ENCODE data around the gene GBF1.

Gene GBF1

GRCh38 chr10:102233997-102234396, 11.3 kb upstream of the GBF1 start:
- no peaks in the 10 kb centered on the region for H3K9me3 ChIP-seq (ENCODE audit: control insufficient read depth in 1 of 2, low read length in 2 of 2)
- H3K27me3 ChIP-seq (ENCODE audit: control insufficient read depth in 1 of 2, insufficient read depth in 2 of 2, low read length in 2 of 2): peaks cover 40 to 41% of the 10 kb centered on the region in 2 donors
- no peaks in the 10 kb centered on the region for H3K36me3 ChIP-seq (ENCODE audit: control insufficient read depth in 1 of 2, insufficient read depth in 2 of 2, low read length in 2 of 2)
- H3K27ac ChIP-seq (ENCODE audit: low read depth, low read length): no peak overlapping the region
- no peak overlapping the region for H3K4me3 ChIP-seq (ENCODE audit: low read depth in 1 of 2, low read length in 2 of 2)
- peaks cover 13% of the 10 kb centered on the region in 2 donors for H3K4me1 ChIP-seq (ENCODE audit: control insufficient read depth in 1 of 2, insufficient read depth in 2 of 2, low read length in 2 of 2)
- H3K9ac ChIP-seq (ENCODE audit: low read depth in 1 of 2, low read length in 2 of 2): no peak overlapping the region

- H3K9me3 ChIP-seq (ENCODE audit: control insufficient read depth in 1 of 2, low read length in 2 of 2): no peaks in the 10 kb centered on the region
- no peak overlapping the region for H3K4me3 ChIP-seq (ENCODE audit: low read depth in 1 of 2, low read length in 2 of 2)
- no peak overlapping the region for H3K27ac ChIP-seq (ENCODE audit: low read depth, low read length)
- no peaks in the 10 kb centered on the region for H3K36me3 ChIP-seq (ENCODE audit: control insufficient read depth in 1 of 2, insufficient read depth in 2 of 2, low read length in 2 of 2)
- no peak overlapping the region for H3K9ac ChIP-seq (ENCODE audit: low read depth in 1 of 2, low read length in 2 of 2)
- peaks cover 43 to 50% of the 10 kb centered on the region in 2 donors for H3K27me3 ChIP-seq (ENCODE audit: control insufficient read depth in 1 of 2, insufficient read depth in 2 of 2, low read length in 2 of 2)
- peaks cover 10 to 11% of the 10 kb centered on the region in 2 donors for H3K4me1 ChIP-seq (ENCODE audit: control insufficient read depth in 1 of 2, insufficient read depth in 2 of 2, low read length in 2 of 2)
Observed at GRCh38 chr10:102234888-102235597, 10.3 kb upstream of the GBF1 start.

- no peaks in the 10 kb centered on the region for H3K9me3 ChIP-seq (ENCODE audit: control insufficient read depth in 1 of 2, low read length in 2 of 2)
- peaks cover 7 to 8% of the 10 kb centered on the region in 2 donors for H3K4me1 ChIP-seq (ENCODE audit: control insufficient read depth in 1 of 2, insufficient read depth in 2 of 2, low read length in 2 of 2)
- no peak overlapping the region for H3K4me3 ChIP-seq (ENCODE audit: low read depth in 1 of 2, low read length in 2 of 2)
- H3K27me3 ChIP-seq (ENCODE audit: control insufficient read depth in 1 of 2, insufficient read depth in 2 of 2, low read length in 2 of 2): peaks cover 46 to 55% of the 10 kb centered on the region in 2 donors
- H3K36me3 ChIP-seq (ENCODE audit: control insufficient read depth in 1 of 2, insufficient read depth in 2 of 2, low read length in 2 of 2): no peaks in the 10 kb centered on the region
- no peak overlapping the region for H3K9ac ChIP-seq (ENCODE audit: low read depth in 1 of 2, low read length in 2 of 2)
- H3K27ac ChIP-seq (ENCODE audit: low read depth, low read length): no peak overlapping the region
Observed at GRCh38 chr10:102235598-102235920, 9.8 kb upstream of the GBF1 start.

- Histone ChIP-seq H3K4me3 (ENCODE audit: low read depth in 1 of 2, low read length in 2 of 2) (no peak overlapping the region), H3K9ac (ENCODE audit: low read depth in 1 of 2, low read length in 2 of 2) (no peak overlapping the region), H3K36me3 (ENCODE audit: control insufficient read depth in 1 of 2, insufficient read depth in 2 of 2, low read length in 2 of 2) (no peaks in the 10 kb centered on the region), H3K27ac (ENCODE audit: low read depth, low read length) (no peak overlapping the region), H3K4me1 (ENCODE audit: control insufficient read depth in 1 of 2, insufficient read depth in 2 of 2, low read length in 2 of 2) (peaks cover 7 to 12% of the 10 kb centered on the region in 2 donors), H3K27me3 (ENCODE audit: control insufficient read depth in 1 of 2, insufficient read depth in 2 of 2, low read length in 2 of 2) (peaks cover 48 to 57% of the 10 kb centered on the region in 2 donors), H3K9me3 (ENCODE audit: control insufficient read depth in 1 of 2, low read length in 2 of 2) (no peaks in the 10 kb centered on the region)
Observed at GRCh38 chr10:102236006-102236405, 9.3 kb upstream of the GBF1 start.

GRCh38 chr10:102237711-102238252, 7.5 kb upstream of the GBF1 start:
- peaks cover 47% of the 10 kb centered on the region in 2 donors for H3K27me3 ChIP-seq (ENCODE audit: control insufficient read depth in 1 of 2, insufficient read depth in 2 of 2, low read length in 2 of 2)
- no peak overlapping the region for H3K27ac ChIP-seq (ENCODE audit: low read depth, low read length)
- no peak overlapping the region for H3K9ac ChIP-seq (ENCODE audit: low read depth in 1 of 2, low read length in 2 of 2)
- no peak overlapping the region for H3K4me3 ChIP-seq (ENCODE audit: low read depth in 1 of 2, low read length in 2 of 2)
- H3K36me3 ChIP-seq (ENCODE audit: control insufficient read depth in 1 of 2, insufficient read depth in 2 of 2, low read length in 2 of 2): no peaks in the 10 kb centered on the region
- no peaks in the 10 kb centered on the region for H3K9me3 ChIP-seq (ENCODE audit: control insufficient read depth in 1 of 2, low read length in 2 of 2)
- peaks cover 6 to 17% of the 10 kb centered on the region in 2 donors for H3K4me1 ChIP-seq (ENCODE audit: control insufficient read depth in 1 of 2, insufficient read depth in 2 of 2, low read length in 2 of 2)

- peak overlapping the region; percentile 63 to 79 for H3K4me3 ChIP-seq (ENCODE audit: low read depth in 1 of 2, low read length in 2 of 2)
- no peak overlapping the region for H3K27ac ChIP-seq (ENCODE audit: low read depth, low read length)
- H3K9ac ChIP-seq (ENCODE audit: low read depth in 1 of 2, low read length in 2 of 2): no peak overlapping the region
- peaks cover 13 to 25% of the 10 kb centered on the region in 2 donors for H3K4me1 ChIP-seq (ENCODE audit: control insufficient read depth in 1 of 2, insufficient read depth in 2 of 2, low read length in 2 of 2)
- peaks cover 33 to 37% of the 10 kb centered on the region in 2 donors for H3K27me3 ChIP-seq (ENCODE audit: control insufficient read depth in 1 of 2, insufficient read depth in 2 of 2, low read length in 2 of 2)
- no peaks in the 10 kb centered on the region for H3K9me3 ChIP-seq (ENCODE audit: control insufficient read depth in 1 of 2, low read length in 2 of 2)
- H3K36me3 ChIP-seq (ENCODE audit: control insufficient read depth in 1 of 2, insufficient read depth in 2 of 2, low read length in 2 of 2): no peaks in the 10 kb centered on the region
Observed at GRCh38 chr10:102240467-102241031, 4.8 kb upstream of the GBF1 start.

GRCh38 chr10:102241032-102241443, 4.3 kb upstream of the GBF1 start:
- Histone ChIP-seq H3K27ac (ENCODE audit: low read depth, low read length) (no peak overlapping the region), H3K27me3 (ENCODE audit: control insufficient read depth in 1 of 2, insufficient read depth in 2 of 2, low read length in 2 of 2) (peaks cover 28 to 33% of the 10 kb centered on the region in 2 donors), H3K9ac (ENCODE audit: low read depth in 1 of 2, low read length in 2 of 2) (no peak overlapping the region), H3K9me3 (ENCODE audit: control insufficient read depth in 1 of 2, low read length in 2 of 2) (no peaks in the 10 kb centered on the region), H3K4me3 (ENCODE audit: low read depth in 1 of 2, low read length in 2 of 2) (peak overlapping the region; percentile 63 to 79), H3K36me3 (ENCODE audit: control insufficient read depth in 1 of 2, insufficient read depth in 2 of 2, low read length in 2 of 2) (no peaks in the 10 kb centered on the region), H3K4me1 (ENCODE audit: control insufficient read depth in 1 of 2, insufficient read depth in 2 of 2, low read length in 2 of 2) (peaks cover 13 to 28% of the 10 kb centered on the region in 2 donors)

GRCh38 chr10:102241444-102242117, 3.8 kb upstream of the GBF1 start, which contains the start of gene PITX3:
TSS of gene PITX3 (minus strand) at chr10:102241512. CDS start at chr10:102232080, 9,432 bp downstream.
- Histone ChIP-seq H3K9ac (ENCODE audit: low read depth in 1 of 2, low read length in 2 of 2) (peak within 1 kb of the TSS in 1 of 2 donors; percentile 26), H3K27me3 (ENCODE audit: control insufficient read depth in 1 of 2, insufficient read depth in 2 of 2, low read length in 2 of 2) (peaks cover 22 to 33% of the 10 kb centered on the region in 2 donors), H3K27ac (ENCODE audit: low read depth, low read length) (no peak within 1 kb of the TSS), H3K4me1 (ENCODE audit: control insufficient read depth in 1 of 2, insufficient read depth in 2 of 2, low read length in 2 of 2) (peaks cover 18 to 34% of the 10 kb centered on the region in 2 donors), H3K36me3 (ENCODE audit: control insufficient read depth in 1 of 2, insufficient read depth in 2 of 2, low read length in 2 of 2) (no peaks in the 10 kb centered on the region), H3K4me3 (ENCODE audit: low read depth in 1 of 2, low read length in 2 of 2) (peak within 1 kb of the TSS; percentile 74 to 79), H3K9me3 (ENCODE audit: control insufficient read depth in 1 of 2, low read length in 2 of 2) (no peaks in the 10 kb centered on the region)

- Histone ChIP-seq H3K27me3 (ENCODE audit: control insufficient read depth in 1 of 2, insufficient read depth in 2 of 2, low read length in 2 of 2) (peaks cover 19 to 29% of the 10 kb centered on the region in 2 donors), H3K9me3 (ENCODE audit: control insufficient read depth in 1 of 2, low read length in 2 of 2) (no peaks in the 10 kb centered on the region), H3K36me3 (ENCODE audit: control insufficient read depth in 1 of 2, insufficient read depth in 2 of 2, low read length in 2 of 2) (no peaks in the 10 kb centered on the region), H3K9ac (ENCODE audit: low read depth in 1 of 2, low read length in 2 of 2) (peak overlapping the region in 1 of 2 donors; percentile 26), H3K4me3 (ENCODE audit: low read depth in 1 of 2, low read length in 2 of 2) (peak overlapping the region; percentile 74 to 79), H3K27ac (ENCODE audit: low read depth, low read length) (no peak overlapping the region), H3K4me1 (ENCODE audit: control insufficient read depth in 1 of 2, insufficient read depth in 2 of 2, low read length in 2 of 2) (peaks cover 23 to 39% of the 10 kb centered on the region in 2 donors)
Observed at GRCh38 chr10:102242118-102242485, 3.2 kb upstream of the GBF1 start.

GRCh38 chr10:102243309-102243708, 2.0 kb upstream of the GBF1 start:
- Histone ChIP-seq H3K4me1 (ENCODE audit: control insufficient read depth in 1 of 2, insufficient read depth in 2 of 2, low read length in 2 of 2) (peaks cover 35 to 51% of the 10 kb centered on the region in 2 donors), H3K36me3 (ENCODE audit: control insufficient read depth in 1 of 2, insufficient read depth in 2 of 2, low read length in 2 of 2) (no peaks in the 10 kb centered on the region), H3K9me3 (ENCODE audit: control insufficient read depth in 1 of 2, low read length in 2 of 2) (no peaks in the 10 kb centered on the region), H3K27me3 (ENCODE audit: control insufficient read depth in 1 of 2, insufficient read depth in 2 of 2, low read length in 2 of 2) (peaks cover 17 to 27% of the 10 kb centered on the region in 2 donors), H3K9ac (ENCODE audit: low read depth in 1 of 2, low read length in 2 of 2) (no peak overlapping the region), H3K4me3 (ENCODE audit: low read depth in 1 of 2, low read length in 2 of 2) (no peak overlapping the region), H3K27ac (ENCODE audit: low read depth, low read length) (no peak overlapping the region)

Measured in duodenal mucosa (tissue), 2 donors.